HFFc6 (cell line): Measurements from ENCODE around the gene PTPRN2. TPM values are rescaled to one million over a fixed set of nuclear protein-coding genes. Genes with fewer than 3 reads are reported as not detected.

Source experiments
- DNase-seq: peaks from one replicate; pipeline ENCODE4 v3.0.0-alpha.2; 2018
- H3K27ac Mint-ChIP-seq: 2 replicates; pipeline ENCODE4 v1.8.0; 2020; ENCODE audit warnings: mild to moderate bottlenecking, mixed read lengths
- H3K27me3 Mint-ChIP-seq: 2 replicates; pipeline ENCODE4 v1.8.0; 2021; ENCODE audit warnings: mild to moderate bottlenecking, moderate library complexity, mixed read lengths; ENCODE audit not compliant: insufficient read depth
- H3K36me3 Mint-ChIP-seq: 2 replicates; pipeline ENCODE4 v1.8.0; 2021; ENCODE audit warnings: low read depth, mixed read lengths
- H3K4me1 Mint-ChIP-seq: 2 replicates; pipeline ENCODE4 v1.8.0; 2020; ENCODE audit warnings: low read depth, mixed read lengths
- H3K4me3 Mint-ChIP-seq: 2 replicates; pipeline ENCODE4 v1.8.0; 2020; ENCODE audit warnings: mild to moderate bottlenecking, moderate library complexity, mixed read lengths
- H3K9me3 Mint-ChIP-seq: 2 replicates; pipeline ENCODE4 v1.8.0; 2020; ENCODE audit warnings: mild to moderate bottlenecking, mixed read lengths
- total RNA-seq, 6 experiments: library from RNA; stranded (reverse); fragmentation: NEBNext Ultra II Directional; extraction: Animal tissue kit (Norgen Biotek cat#: 25700); gene quantifications; 2 replicates in 1 of 6; 3 replicates in 5 of 6; pipeline ENCODE4 v1.2.3, GENCODE V29; 2021
- TF ChIP-seq, protein P1 (sequence below): fragments of 200-600 bp; sonication (generic); IDR thresholded peaks from 2 replicates; pipeline ENCODE4 v1.5.0; 2021; ENCODE audit warnings: antibody characterized with exemption, mild to moderate bottlenecking

Gene PTPRN2
- total RNA-seq, 6 experiments from 2014 or later, result 0.05 to 0.27 (median 0.23) TPM

DNA sequence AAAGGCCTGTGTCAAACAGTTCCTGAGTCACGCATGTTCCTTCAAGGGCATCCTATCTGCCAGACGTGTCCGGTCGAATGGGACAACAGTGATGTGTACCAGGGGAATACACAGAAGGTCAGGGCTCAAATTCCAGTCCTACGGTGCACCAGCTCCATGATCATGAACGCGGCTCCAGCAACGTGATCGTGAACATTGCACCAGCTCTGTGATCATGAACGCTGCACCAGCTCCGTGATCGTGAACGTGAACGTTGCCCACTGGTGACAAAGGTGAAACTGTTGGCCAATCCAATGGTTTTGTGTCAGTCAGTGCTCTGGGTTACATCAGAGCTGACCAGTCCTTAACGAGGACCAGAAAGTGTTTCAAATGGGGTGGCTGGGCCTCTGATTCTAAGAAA, 4.3 kb upstream of the PTPRN2 start:
- Mint-ChIP-seq H3K4me1 (no peaks in the 10 kb centered on the region), H3K9me3 (no peaks in the 10 kb centered on the region), H3K4me3 (no peak overlapping the region), H3K36me3 (no peaks in the 10 kb centered on the region), H3K27ac (no peak overlapping the region), H3K27me3 (no peaks in the 10 kb centered on the region; the same call in 1 of the 2 replicates)
- no peak for DNase-seq
- TF ChIP-seq, protein P1, sequence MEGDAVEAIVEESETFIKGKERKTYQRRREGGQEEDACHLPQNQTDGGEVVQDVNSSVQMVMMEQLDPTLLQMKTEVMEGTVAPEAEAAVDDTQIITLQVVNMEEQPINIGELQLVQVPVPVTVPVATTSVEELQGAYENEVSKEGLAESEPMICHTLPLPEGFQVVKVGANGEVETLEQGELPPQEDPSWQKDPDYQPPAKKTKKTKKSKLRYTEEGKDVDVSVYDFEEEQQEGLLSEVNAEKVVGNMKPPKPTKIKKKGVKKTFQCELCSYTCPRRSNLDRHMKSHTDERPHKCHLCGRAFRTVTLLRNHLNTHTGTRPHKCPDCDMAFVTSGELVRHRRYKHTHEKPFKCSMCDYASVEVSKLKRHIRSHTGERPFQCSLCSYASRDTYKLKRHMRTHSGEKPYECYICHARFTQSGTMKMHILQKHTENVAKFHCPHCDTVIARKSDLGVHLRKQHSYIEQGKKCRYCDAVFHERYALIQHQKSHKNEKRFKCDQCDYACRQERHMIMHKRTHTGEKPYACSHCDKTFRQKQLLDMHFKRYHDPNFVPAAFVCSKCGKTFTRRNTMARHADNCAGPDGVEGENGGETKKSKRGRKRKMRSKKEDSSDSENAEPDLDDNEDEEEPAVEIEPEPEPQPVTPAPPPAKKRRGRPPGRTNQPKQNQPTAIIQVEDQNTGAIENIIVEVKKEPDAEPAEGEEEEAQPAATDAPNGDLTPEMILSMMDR, result no peak

DNA sequence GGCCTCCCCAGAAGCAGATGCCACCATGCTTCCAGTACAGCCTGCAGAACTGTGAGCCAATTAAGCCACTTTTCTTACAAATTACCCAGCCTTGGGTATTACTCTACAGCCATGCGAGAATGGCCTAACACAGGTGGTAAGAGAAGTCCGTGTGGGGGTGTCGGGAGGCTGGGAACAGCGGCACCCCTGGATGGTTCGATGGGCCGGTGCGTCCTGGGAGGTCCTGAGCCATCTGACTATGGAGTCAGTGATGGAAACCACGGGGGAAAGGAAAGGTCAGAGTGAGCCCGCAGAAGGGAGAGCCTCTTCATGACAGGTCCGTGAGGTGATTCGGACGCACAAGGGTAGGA, 2.5 kb upstream of the PTPRN2 start:
- peaks cover 6% of the 10 kb centered on the region; the same call in 1 of the 2 replicates for H3K27me3 Mint-ChIP-seq
- H3K36me3 Mint-ChIP-seq, result no peaks in the 10 kb centered on the region
- H3K4me1 Mint-ChIP-seq, result no peaks in the 10 kb centered on the region
- no peak overlapping the region for H3K27ac Mint-ChIP-seq
- H3K9me3 Mint-ChIP-seq, result no peaks in the 10 kb centered on the region
- no peak overlapping the region for H3K4me3 Mint-ChIP-seq
- TF ChIP-seq, protein P1, result no peak
- no peak for DNase-seq

DNA sequence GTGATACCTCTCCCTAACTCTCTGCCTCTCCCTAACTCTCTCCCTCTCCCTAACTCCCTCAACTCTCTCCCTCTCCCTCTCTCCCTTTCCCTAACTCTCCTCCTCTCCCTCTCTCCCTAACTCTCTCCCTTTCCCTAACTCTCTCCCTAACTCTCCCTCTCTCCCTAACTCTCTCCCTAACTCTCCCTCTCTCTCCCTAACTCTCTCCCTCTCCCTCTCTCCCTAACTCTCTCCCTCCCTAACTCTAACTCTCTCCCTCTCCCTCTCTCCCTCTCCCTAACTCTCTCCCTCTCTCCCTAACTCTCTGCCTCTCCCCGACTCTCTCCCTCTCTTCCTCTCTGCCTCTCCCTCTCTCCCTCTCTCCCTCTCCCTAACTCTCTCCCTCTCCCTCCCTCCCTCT, 2.0 kb upstream of the PTPRN2 start:
- Mint-ChIP-seq H3K4me3 (no peak overlapping the region), H3K9me3 (no peaks in the 10 kb centered on the region)

DNA sequence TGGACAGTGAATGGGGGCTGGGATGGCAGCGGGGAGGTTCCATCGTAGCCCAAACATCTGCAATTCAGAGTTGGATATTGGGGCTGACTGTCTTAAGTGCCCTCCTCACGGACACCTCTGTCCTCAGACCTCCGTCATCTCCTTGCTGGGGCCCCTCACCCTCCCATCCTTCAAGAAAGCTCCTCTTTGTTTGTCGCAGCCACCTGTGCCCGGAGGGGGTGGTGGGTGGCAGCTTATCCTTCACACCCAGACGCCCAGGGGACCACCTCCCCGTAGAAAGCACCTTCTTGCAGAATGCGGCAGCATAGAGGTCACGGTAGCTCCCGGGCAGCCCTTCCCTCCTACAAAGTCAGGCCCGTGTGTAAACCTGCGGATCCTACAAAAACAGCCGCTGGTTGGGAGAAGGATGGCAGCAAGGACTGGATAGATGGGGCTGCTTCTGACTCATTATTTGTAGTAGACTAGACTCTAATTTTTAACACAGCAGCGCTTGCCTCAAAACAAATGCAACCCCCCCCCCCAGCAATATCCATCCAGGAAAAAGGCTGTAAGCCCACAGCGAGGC, 1.3 kb upstream of the PTPRN2 start:
- H3K4me3 Mint-ChIP-seq, result no peak overlapping the region
- TF ChIP-seq, protein P1, result no peak
- H3K4me1 Mint-ChIP-seq, result no peaks in the 10 kb centered on the region
- peaks cover 14% of the 10 kb centered on the region; the same call in 1 of the 2 replicates for H3K27me3 Mint-ChIP-seq
- no peaks in the 10 kb centered on the region for H3K36me3 Mint-ChIP-seq
- H3K27ac Mint-ChIP-seq, result no peak overlapping the region
- DNase-seq, result no peak
- no peaks in the 10 kb centered on the region; the same call in 1 of the 2 replicates for H3K9me3 Mint-ChIP-seq

More for the DNA sequence above, 2.0 kb upstream of the PTPRN2 start:
- TF ChIP-seq, protein P1, result no peak
- no peak for DNase-seq
- H3K27ac Mint-ChIP-seq, result no peak overlapping the region
- no peaks in the 10 kb centered on the region for H3K4me1 Mint-ChIP-seq
- H3K36me3 Mint-ChIP-seq, result no peaks in the 10 kb centered on the region
- H3K27me3 Mint-ChIP-seq, result peaks cover 9% of the 10 kb centered on the region; the same call in 1 of the 2 replicates

DNA sequence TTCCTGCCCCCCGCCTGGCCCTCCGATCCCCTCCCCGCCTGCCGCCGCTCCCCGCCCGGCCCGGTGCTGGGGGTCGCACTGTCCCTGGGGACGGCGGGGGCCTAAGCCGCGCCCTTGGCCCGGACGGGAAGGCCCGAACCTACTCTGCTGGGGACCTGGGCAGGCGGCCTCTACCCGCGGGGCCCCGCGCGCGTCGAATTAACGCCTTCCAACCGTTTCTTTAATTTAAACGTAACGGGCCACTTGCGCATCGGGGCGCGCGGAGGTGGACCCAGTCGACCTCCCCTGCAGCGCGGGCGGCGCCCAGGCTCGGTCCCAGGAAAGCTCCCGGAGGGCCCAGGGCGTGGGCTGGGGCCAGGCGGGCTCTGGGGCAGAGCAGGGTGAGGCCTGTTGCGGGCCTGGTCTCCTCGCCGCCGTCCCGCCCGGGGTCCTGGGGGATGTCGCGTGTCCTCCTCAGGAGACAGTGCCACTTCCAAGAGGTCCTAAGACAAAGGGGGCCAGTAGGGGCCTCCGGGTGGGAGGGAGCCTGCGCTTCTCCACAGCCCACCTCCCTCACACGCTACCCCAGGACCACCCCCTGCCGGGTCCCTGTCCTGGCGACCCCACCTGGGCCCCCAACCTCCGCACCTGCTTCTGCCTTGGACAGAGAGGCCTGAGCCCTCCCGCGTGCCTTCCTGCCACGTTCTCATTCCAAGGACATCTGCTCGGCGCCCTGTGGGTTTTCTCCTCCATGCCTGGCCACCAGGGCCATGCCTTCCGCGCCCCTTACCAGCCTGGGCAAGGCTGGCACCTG, 658 bp upstream of the PTPRN2 start:
- H3K9me3 Mint-ChIP-seq, result no peaks in the 10 kb centered on the region; the same call in 1 of the 2 replicates
- H3K36me3 Mint-ChIP-seq, result no peaks in the 10 kb centered on the region
- no peak for DNase-seq
- no peak overlapping the region for H3K27ac Mint-ChIP-seq
- H3K27me3 Mint-ChIP-seq, result peaks cover 19% of the 10 kb centered on the region
- no peaks in the 10 kb centered on the region for H3K4me1 Mint-ChIP-seq
- no peak overlapping the region for H3K4me3 Mint-ChIP-seq
- TF ChIP-seq, protein P1, result no peak
